Upper lobe of left lung (tissue), 4 donors: ENCODE results near the gene GDE1.

Source experiments
- CTCF ChIP-seq, 6 experiments: fragments of 450-650 bp in 4 of 6; fragments of 200-600 bp in 2 of 6; sonication (generic) in 2 of 6; IDR thresholded peaks; one replicate each; pipeline ENCODE4 v1.5.1; 2016 to 2019; ENCODE audit warnings: antibody characterized with exemption in 6 of 6
- EP300 ChIP-seq, 4 donors: sonication (generic); formaldehyde crosslinking; IDR thresholded peaks; one replicate each; pipeline ENCODE4 v1.5.1; 2017; ENCODE audit warnings: antibody characterized with exemption in 4 of 4, control low read depth in 2 of 4
- POLR2A ChIP-seq, 4 donors: fragments of 450-650 bp; IDR thresholded peaks; one replicate each; pipeline ENCODE4 v1.5.1; 2016 to 2017; ENCODE audit warnings: antibody characterized with exemption in 4 of 4, mild to moderate bottlenecking in 2 of 4

- TF ChIP-seq CTCF (IDR thresholded peaks at IDR 0.05), result no peak
- no peak for TF ChIP-seq POLR2A (IDR thresholded peaks at IDR 0.05)
- TF ChIP-seq EP300 (IDR thresholded peaks at IDR 0.05), result no peak
Observed at GRCh38 chr16:19484096-19484495, 37.8 kb downstream of the GDE1 start.
